ENCODE data around the gene LRRC8B.
"Not testable (repeated sequence)": the region's sequence is repeated elsewhere in the genome, so short reads cannot be mapped to it uniquely, and the experiment has no call there.

LRRC8B gene

GRCh38 chr1:89627596-89627962 lies 103.0 kb downstream of the LRRC8B start:
- H3K36me3 ChIP-seq (ENCODE audit: insufficient read depth, low read length) = no peaks in the 10 kb centered on the region
- no peaks in the 10 kb centered on the region for H3K9me3 ChIP-seq (ENCODE audit: insufficient read depth, low read depth, low read length)
- H3K9ac ChIP-seq (ENCODE audit: low read depth, low read length, poor library complexity, severe bottlenecking) = no peak overlapping the region
- TF ChIP-seq EZH2phosphoT487 (IDR thresholded peaks at IDR 0.05; ENCODE audit: borderline replicate concordance) = no peak
- TF ChIP-seq CTCF (conservative IDR thresholded peaks at IDR 0.05; ENCODE audit: low read length) = no peak
- H3F3A ChIP-seq (ENCODE audit: low read depth) = no peaks in the 10 kb centered on the region
- H2AFZ ChIP-seq (ENCODE audit: low read length) = no peak overlapping the region
- H3K4me2 ChIP-seq (ENCODE audit: low read depth, low read length, poor library complexity, severe bottlenecking) = no peak overlapping the region
- H3K4me1 ChIP-seq (ENCODE audit: insufficient read depth, low read length, poor library complexity, severe bottlenecking) = peaks cover 30% of the 10 kb centered on the region
- no peaks in the 10 kb centered on the region for H3K9me2 ChIP-seq (replicated peaks; ENCODE audit: low read depth, low read length)
- H3K79me2 ChIP-seq (ENCODE audit: insufficient read depth, low read length) = 0 out of 2 replicates have a peak, but pooled peaks cover 7% of the 10 kb centered on the region
- H4K20me1 ChIP-seq (ENCODE audit: insufficient read depth, low read length, poor library complexity, severe bottlenecking) = no peaks in the 10 kb centered on the region
- no peak overlapping the region for H3K4me3 ChIP-seq (ENCODE audit: low read length, poor library complexity, severe bottlenecking)
- no peaks in the 10 kb centered on the region for H3K27me3 ChIP-seq (ENCODE audit: insufficient read depth, low read length, poor library complexity, severe bottlenecking)

- Histone ChIP-seq H3K9me2 (replicated peaks; ENCODE audit: low read depth, low read length) (no peaks in the 10 kb centered on the region), H3K4me3 (ENCODE audit: low read length, poor library complexity, severe bottlenecking) (no peak overlapping the region), H3K36me3 (ENCODE audit: insufficient read depth, low read length) (no peaks in the 10 kb centered on the region), H3K4me2 (ENCODE audit: low read depth, low read length, poor library complexity, severe bottlenecking) (no peak overlapping the region), H3K9ac (ENCODE audit: low read depth, low read length, poor library complexity, severe bottlenecking) (no peak overlapping the region), H3K79me2 (ENCODE audit: insufficient read depth, low read length) (peaks cover 17% of the 10 kb centered on the region), H3K4me1 (ENCODE audit: insufficient read depth, low read length, poor library complexity, severe bottlenecking) (peaks cover 30% of the 10 kb centered on the region), H4K20me1 (ENCODE audit: insufficient read depth, low read length, poor library complexity, severe bottlenecking) (no peaks in the 10 kb centered on the region), H3K27me3 (ENCODE audit: insufficient read depth, low read length, poor library complexity, severe bottlenecking) (no peaks in the 10 kb centered on the region), H3K9me3 (ENCODE audit: insufficient read depth, low read depth, low read length) (no peaks in the 10 kb centered on the region), H3F3A (ENCODE audit: low read depth) (no peaks in the 10 kb centered on the region), H2AFZ (ENCODE audit: low read length) (no peak overlapping the region)
- no peak for TF ChIP-seq CTCF (conservative IDR thresholded peaks at IDR 0.05; ENCODE audit: low read length)
- TF ChIP-seq EZH2phosphoT487 (IDR thresholded peaks at IDR 0.05; ENCODE audit: borderline replicate concordance) = no peak
These were observed 104.5 kb downstream of the LRRC8B start for GRCh38 chr1:89629146-89629545.

GRCh38 chr1:89629600-89629999 lies 105.0 kb downstream of the LRRC8B start:
- peaks cover 31% of the 10 kb centered on the region for H3K4me1 ChIP-seq (ENCODE audit: insufficient read depth, low read length, poor library complexity, severe bottlenecking)
- not testable (repeated sequence) for H3K4me2 ChIP-seq (ENCODE audit: low read depth, low read length, poor library complexity, severe bottlenecking); H3K36me3 ChIP-seq (ENCODE audit: insufficient read depth, low read length); H3F3A ChIP-seq (ENCODE audit: low read depth); H3K9me2 ChIP-seq (replicated peaks; ENCODE audit: low read depth, low read length); H4K20me1 ChIP-seq (ENCODE audit: insufficient read depth, low read length, poor library complexity, severe bottlenecking); H3K4me3 ChIP-seq (ENCODE audit: low read length, poor library complexity, severe bottlenecking); H2AFZ ChIP-seq (ENCODE audit: low read length); H3K9me3 ChIP-seq (ENCODE audit: insufficient read depth, low read depth, low read length); H3K9ac ChIP-seq (ENCODE audit: low read depth, low read length, poor library complexity, severe bottlenecking); H3K27me3 ChIP-seq (ENCODE audit: insufficient read depth, low read length, poor library complexity, severe bottlenecking)
- H3K79me2 ChIP-seq (ENCODE audit: insufficient read depth, low read length) = peaks cover 22% of the 10 kb centered on the region

DNA sequence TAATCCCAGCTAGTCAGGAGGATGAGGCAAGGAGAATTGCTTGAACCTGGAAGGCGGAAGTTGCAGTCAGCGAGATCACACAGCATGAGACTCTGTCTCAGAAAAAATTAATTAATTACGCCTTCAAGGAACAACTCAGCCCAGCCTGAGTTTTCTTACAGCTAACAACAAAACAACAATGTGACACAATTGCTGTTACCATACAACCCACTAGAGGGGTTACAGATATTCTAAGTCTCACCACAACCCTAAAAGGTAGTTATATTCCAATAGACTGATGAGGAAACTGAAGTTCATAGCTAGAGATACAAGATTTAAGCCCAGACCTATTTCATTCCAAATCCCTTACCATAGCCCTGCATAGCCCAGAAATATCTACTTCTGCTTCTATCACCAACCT lies 105.4 kb downstream of the LRRC8B start:
- Histone ChIP-seq H3K9me2 (replicated peaks; ENCODE audit: low read depth, low read length) (no peaks in the 10 kb centered on the region), H3F3A (ENCODE audit: low read depth) (no peaks in the 10 kb centered on the region), H4K20me1 (ENCODE audit: insufficient read depth, low read length, poor library complexity, severe bottlenecking) (peaks cover 6% of the 10 kb centered on the region), H3K9ac (ENCODE audit: low read depth, low read length, poor library complexity, severe bottlenecking) (no peak overlapping the region), H3K27me3 (ENCODE audit: insufficient read depth, low read length, poor library complexity, severe bottlenecking) (no peaks in the 10 kb centered on the region), H3K36me3 (ENCODE audit: insufficient read depth, low read length) (no peaks in the 10 kb centered on the region), H2AFZ (ENCODE audit: low read length) (no peak overlapping the region), H3K4me2 (ENCODE audit: low read depth, low read length, poor library complexity, severe bottlenecking) (no peak overlapping the region), H3K4me3 (ENCODE audit: low read length, poor library complexity, severe bottlenecking) (no peak overlapping the region), H3K9me3 (ENCODE audit: insufficient read depth, low read depth, low read length) (no peaks in the 10 kb centered on the region), H3K4me1 (ENCODE audit: insufficient read depth, low read length, poor library complexity, severe bottlenecking) (peaks cover 35% of the 10 kb centered on the region), H3K79me2 (ENCODE audit: insufficient read depth, low read length) (peaks cover 26% of the 10 kb centered on the region)
- TF ChIP-seq CTCF (conservative IDR thresholded peaks at IDR 0.05; ENCODE audit: low read length) = peak; percentile 36
- TF ChIP-seq EZH2phosphoT487 (IDR thresholded peaks at IDR 0.05; ENCODE audit: borderline replicate concordance) = no peak

All from Loucy (cell line).